GF-D8 (cell line): Measurements from ENCODE around the gene CHRNB1.

Source experiments
- DNase-seq: peaks from one replicate; lab custom pipeline; 2025; lab: John Stamatoyannopoulos, UW

Gene CHRNB1

DNA sequence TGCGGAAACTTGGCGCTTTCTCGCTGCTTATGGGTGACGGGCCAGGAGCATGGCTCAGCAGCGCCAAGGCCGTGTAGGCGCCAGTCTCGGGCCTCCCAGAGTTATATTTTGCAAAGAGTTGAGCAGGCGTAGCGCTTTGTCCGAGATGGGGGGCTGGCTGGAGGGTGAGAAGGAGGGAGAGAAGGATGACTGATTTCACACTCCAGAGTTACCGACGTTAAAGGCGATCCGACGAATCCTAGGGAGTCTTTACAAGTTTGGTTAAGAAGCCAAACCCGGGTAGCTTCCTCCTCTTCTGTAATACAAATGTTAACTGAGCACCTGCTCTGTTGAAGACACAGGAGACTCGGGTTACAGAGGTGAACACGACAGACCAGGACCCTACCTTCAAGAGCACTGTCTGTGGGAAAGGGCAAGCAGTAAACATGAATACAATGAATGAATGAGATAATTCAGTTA, 40.1 kb downstream of the CHRNB1 start:
- no peak for DNase-seq

DNA sequence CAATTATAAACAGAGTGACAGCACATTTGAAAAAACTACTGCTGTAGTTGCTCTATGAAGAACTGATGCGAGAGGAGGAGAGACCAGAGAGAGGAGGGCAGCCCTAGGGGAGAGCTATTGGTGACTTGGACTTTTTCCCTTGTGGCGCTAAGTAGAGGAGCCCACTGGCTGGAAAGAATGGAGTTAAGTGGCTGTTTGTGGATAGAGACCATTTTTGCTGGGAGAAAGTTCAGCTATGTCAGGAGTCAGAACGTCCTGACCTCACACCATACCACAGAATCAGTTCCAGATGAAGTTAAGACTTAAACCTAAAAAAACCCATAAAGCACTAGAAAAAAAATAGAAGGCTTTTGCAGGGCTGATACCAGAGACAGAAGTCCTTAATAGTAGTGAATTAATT, 41.3 kb downstream of the CHRNB1 start:
- DNase-seq = no peak

DNA sequence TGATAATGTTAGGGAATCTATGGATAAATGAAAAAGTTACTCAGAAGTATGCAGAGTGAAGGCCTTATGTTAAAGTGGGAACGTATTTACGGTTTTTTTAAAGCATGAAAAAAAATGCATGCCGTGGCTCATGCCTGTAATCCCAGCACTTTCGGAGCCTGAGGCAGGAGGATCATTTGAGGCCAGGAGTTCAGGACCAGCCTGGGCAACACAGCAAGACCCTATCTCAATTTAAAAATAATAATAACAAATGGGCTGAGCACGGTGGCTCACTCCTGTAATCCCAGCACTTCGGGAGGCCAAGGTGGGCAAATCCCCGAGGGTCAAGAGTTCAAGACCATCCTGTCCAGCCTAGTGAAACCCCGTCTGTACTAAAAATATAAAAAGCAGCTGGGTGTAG, 45.3 kb downstream of the CHRNB1 start:
- no peak for DNase-seq

DNA sequence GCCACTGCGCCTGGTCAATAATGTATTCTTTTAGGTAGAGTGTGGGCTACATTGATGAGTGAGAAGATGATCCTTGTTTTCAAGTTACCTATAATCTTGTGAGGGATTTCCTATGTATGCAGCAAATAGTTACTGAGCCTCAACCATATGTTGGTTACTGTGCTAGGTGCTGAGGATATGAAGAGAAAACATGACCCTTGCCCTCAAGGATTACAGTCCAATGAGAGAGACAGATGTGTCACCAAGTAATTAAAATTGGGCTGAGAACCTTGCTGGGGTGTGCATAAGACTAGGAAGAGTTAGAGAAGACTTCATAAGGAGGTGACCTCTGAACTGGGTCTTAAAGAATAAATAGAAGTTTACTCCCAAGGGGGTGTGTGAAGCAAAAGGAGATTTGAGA, 46.7 kb downstream of the CHRNB1 start:
- no peak for DNase-seq

DNA sequence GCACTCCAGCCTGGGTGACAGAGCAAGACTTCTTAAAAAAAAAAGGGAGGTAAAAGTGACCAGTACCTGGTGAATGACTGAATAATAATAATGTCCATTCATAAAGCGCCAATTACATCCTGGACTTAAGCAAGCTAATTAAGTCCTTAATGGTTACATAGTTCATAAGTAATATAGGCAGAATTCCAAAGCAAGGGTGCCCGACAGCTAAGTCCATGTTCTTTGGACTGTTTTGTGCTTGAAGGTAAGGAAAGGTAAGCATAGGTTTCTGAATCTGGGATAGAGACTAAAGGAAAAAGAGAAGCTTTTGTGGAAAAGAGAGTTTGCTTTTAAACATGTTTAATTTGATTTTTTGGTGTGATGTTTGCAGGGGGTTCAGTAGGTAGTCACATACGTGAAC, 49.1 kb downstream of the CHRNB1 start:
- DNase-seq = no peak

DNA sequence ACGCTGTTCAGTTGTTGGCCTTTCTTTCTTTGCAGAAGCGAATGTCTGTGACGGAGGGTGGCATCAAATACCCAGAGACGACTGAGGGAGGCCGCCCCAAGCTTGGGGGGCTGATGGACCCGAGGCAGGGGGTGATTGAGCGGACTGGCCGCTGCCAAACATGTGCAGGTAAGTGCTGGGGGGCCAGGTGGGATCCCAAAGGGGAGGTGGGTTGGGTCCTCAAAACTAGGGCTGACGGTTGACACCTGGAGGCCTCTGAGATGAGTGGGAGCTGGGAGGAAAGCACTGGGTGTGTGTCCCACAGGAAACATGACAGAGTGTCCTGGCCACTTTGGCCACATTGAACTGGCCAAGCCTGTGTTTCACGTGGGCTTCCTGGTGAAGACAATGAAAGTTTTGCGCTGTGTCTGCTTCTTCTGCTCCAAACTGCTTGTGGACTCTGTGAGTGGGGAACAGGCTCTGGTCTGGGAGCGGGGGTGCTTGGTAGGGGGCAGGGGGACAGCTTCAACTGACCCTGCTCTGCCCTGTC, 51.1 kb downstream of the CHRNB1 start:
- no peak for DNase-seq

DNA sequence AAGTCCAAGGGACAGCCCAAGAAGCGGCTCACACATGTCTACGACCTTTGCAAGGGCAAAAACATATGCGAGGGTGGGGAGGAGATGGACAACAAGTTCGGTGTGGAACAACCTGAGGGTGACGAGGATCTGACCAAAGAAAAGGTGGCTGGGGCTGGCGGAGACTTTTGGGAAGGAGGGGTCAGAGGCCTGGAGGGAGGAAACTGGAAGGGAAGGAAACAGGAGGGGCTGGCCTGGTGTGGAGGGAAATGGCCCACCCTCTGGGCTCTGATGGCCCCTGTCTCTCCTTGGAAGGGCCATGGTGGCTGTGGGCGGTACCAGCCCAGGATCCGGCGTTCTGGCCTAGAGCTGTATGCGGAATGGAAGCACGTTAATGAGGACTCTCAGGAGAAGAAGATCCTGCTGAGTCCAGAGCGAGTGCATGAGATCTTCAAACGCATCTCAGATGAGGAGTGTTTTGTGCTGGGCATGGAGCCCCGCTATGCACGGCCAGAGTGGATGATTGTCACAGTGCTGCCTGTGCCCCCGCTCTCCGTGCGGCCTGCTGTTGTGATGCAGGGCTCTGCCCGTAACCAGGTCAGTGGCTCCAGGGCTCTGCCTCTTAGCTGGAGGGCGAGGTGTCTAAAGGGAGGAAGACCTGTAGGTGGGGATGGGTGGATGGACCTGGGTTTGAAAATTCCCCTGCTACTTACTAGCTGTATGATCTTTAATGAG, 51.8 kb downstream of the CHRNB1 start:
- no peak for DNase-seq

DNA sequence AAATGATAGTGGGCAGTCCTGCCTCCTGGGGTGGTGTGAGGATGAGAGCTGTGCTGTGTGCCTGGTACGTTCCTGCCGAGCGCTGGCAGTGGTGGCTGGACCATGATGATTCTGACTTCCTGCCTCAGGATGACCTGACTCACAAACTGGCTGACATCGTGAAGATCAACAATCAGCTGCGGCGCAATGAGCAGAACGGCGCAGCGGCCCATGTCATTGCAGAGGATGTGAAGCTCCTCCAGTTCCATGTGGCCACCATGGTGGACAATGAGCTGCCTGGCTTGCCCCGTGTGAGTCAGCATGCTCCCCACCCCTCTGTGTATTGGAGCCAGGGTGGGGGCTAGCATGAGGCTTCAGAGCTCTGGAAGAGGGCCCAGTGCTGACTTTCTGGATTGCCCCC, 52.4 kb downstream of the CHRNB1 start:
- no peak for DNase-seq

DNA sequence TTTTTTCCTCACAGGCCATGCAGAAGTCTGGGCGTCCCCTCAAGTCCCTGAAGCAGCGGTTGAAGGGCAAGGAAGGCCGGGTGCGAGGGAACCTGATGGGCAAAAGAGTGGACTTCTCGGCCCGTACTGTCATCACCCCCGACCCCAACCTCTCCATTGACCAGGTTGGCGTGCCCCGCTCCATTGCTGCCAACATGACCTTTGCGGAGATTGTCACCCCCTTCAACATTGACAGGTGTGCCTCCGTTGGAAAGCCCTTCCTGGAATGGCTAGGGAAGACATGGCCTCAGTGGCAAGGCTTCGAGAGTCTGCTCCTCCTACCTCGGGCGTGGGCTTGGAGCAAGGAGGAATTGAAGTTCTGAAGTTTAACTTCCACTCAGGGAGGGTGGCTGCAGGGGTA, 52.8 kb downstream of the CHRNB1 start:
- no peak for DNase-seq

DNA sequence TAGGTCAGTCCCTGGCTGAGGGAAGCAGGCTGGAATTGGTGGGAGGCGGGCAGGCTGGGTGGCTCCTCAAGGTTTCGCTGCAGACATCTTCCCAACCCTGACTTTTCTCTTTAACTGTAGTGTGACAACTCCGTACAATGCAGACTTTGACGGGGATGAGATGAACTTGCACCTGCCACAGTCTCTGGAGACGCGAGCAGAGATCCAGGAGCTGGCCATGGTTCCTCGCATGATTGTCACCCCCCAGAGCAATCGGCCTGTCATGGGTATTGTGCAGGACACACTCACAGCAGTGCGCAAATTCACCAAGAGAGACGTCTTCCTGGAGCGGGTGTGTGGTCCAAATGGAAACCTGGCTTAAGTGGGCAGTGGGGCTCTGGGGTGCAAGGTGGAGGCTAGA, 54.3 kb downstream of the CHRNB1 start:
- DNase-seq = no peak

DNA sequence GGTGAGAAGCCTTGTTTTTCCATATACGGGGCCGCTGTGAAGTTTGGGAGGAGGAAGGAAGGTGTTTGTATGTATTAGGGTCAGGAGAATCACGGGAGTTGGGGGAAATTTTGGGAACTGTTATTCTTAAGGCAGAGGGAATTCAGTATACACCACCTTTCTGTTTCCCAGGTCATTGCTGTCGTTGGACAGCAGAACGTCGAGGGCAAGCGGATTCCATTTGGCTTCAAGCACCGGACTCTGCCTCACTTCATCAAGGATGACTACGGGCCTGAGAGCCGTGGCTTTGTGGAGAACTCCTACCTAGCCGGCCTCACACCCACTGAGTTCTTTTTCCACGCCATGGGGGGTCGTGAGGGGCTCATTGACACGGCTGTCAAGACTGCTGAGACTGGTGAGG, 56.9 kb downstream of the CHRNB1 start:
- no peak for DNase-seq

DNA sequence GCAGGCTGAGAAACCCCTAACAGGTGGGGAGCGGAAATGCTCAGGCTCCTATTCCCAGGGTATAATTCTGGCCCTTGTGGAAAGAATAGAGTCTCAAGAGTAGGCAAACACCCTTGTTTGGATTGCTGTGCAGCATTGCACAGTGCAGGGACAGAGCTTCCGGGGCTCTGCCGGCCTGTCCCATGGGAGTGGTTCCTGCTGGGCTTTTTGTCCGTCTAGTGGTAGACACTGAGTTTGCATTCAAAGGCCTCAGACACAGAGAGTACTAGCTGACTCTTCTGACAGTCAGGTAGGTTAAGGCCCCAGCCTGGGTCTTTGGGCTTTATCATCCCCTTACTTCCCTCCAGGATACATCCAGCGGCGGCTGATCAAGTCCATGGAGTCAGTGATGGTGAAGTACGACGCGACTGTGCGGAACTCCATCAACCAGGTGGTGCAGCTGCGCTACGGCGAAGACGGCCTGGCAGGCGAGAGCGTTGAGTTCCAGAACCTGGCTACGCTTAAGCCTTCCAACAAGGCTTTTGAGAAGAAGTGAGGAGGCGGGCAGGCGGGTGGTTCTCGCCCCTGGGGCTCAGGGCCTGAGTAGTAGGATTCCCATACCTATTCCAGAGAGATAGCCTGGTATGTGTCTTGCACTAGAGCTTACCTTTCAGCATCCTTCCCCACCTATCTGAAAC, 57.4 kb downstream of the CHRNB1 start:
- DNase-seq = no peak

DNA sequence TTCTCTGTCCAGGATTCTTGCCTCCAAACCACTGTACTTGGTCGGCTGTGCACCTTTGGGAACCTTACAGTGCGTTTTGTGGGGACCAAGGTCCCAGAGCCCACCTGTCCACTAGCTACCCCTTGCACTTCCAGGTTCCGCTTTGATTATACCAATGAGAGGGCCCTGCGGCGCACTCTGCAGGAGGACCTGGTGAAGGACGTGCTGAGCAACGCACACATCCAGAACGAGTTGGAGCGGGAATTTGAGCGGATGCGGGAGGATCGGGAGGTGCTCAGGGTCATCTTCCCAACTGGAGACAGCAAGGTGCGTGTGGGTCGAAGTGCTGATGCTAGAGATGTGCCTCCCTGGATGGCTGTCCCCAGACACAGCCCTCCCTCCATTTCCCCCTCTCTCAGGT, 58.1 kb downstream of the CHRNB1 start:
- DNase-seq = no peak

DNA sequence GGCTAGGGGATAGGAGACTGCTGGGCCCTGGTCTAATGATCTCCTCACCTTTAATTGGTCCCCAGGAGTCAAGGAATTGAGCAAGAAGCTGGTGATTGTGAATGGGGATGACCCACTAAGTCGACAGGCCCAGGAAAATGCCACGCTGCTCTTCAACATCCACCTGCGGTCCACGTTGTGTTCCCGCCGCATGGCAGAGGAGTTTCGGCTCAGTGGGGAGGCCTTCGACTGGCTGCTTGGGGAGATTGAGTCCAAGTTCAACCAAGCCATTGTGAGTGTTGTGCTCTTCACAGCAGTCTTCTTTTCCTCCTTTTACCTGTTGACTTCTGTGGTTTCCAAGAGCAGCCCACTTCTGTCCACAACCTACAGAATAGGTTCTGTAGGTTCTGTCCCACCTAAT, 58.7 kb downstream of the CHRNB1 start:
- DNase-seq = no peak
